HepG2 (cell line): ENCODE measurements around the gene CMIP. TPM values are rescaled to one million over a fixed set of nuclear protein-coding genes. Genes with fewer than 3 reads are reported as not detected.

Experiments
- FOSL2 ChIP-seq: sonication (generic); formaldehyde crosslinking; IDR thresholded peaks from 2 replicates; pipeline ENCODE4 v1.4.0; 2020; ENCODE audit warnings: missing genetic modification reagents
- POLR2G ChIP-seq: fragments of 200-400 bp; formaldehyde crosslinking; IDR thresholded peaks from 2 replicates; pipeline ENCODE4 v1.6.1; 2018; ENCODE audit warnings: mild to moderate bottlenecking, low read depth, low read length, moderate library complexity
- SALL1 ChIP-seq: sonication (generic); formaldehyde crosslinking; IDR thresholded peaks from 2 replicates; pipeline ENCODE4 v1.8.0; 2022; ENCODE audit warnings: mild to moderate bottlenecking, missing genetic modification reagents
- ZMYM3 ChIP-seq: sonication (generic); formaldehyde crosslinking; IDR thresholded peaks from 2 replicates; pipeline ENCODE4 v1.5.1; 2020; ENCODE audit warnings: mild to moderate bottlenecking, missing genetic modification reagents
- polyA plus RNA-seq, 8 experiments: library from polyadenylated mRNA; depleted of rRNA in 3 of 8; stranded (reverse) in 7 of 8; unstranded in 1 of 8; fragments of >200 nt; fragmentation: Illumina TruSeq in 4 of 8; extraction: Trizol in 4 of 8; gene quantifications; 2 replicates each; pipeline versions ENCODE4 v1.2.1 to v1.2.3, GENCODE V29; 2011 to 2016; ENCODE audit warnings: low read depth in 4 of 8, missing spikeins in 1 of 8, mixed read lengths in 1 of 8; ENCODE audit not compliant: insufficient read depth in 1 of 8
- total RNA-seq, 5 experiments: library from RNA; depleted of rRNA; stranded (reverse); fragments of >200 nt; fragmentation: Illumina TruSeq; extraction: Trizol; gene quantifications; 2 replicates each; pipeline ENCODE4 v1.2.3, GENCODE V29; 2016; ENCODE audit warnings: low read depth in 1 of 5
- TF ChIP-seq, protein P1 (sequence below): IDR thresholded peaks from 2 replicates; pipeline ENCODE4 v1.6.1; 2016; ENCODE audit warnings: low read depth, control low read depth
- TF ChIP-seq, protein P2 (sequence below): sonication (generic); formaldehyde crosslinking; IDR thresholded peaks from 2 replicates; pipeline ENCODE4 v1.4.0; 2020; ENCODE audit warnings: missing genetic modification reagents, mild to moderate bottlenecking, borderline replicate concordance
- TF ChIP-seq, protein P3 (sequence below): sonication (generic); formaldehyde crosslinking; IDR thresholded peaks from 2 replicates; pipeline ENCODE4 v1.4.0; 2020; ENCODE audit warnings: missing genetic modification reagents
- TF ChIP-seq, protein P4 (sequence below): sonication (generic); formaldehyde crosslinking; IDR thresholded peaks from 2 replicates; pipeline ENCODE4 v1.4.0; 2020; ENCODE audit warnings: mild to moderate bottlenecking, missing genetic modification reagents
- TF ChIP-seq, protein P5 (sequence below): sonication (generic); formaldehyde crosslinking; IDR thresholded peaks from 2 replicates; pipeline ENCODE4 v1.4.0; 2020; ENCODE audit warnings: missing genetic modification reagents

Gene CMIP
- total and polyA plus RNA-seq, 2 of the 13 experiments (the other 11 are each of a cell fraction or from before 2014, with no cell fraction given), result 10.9 to 18.1 TPM

DNA sequence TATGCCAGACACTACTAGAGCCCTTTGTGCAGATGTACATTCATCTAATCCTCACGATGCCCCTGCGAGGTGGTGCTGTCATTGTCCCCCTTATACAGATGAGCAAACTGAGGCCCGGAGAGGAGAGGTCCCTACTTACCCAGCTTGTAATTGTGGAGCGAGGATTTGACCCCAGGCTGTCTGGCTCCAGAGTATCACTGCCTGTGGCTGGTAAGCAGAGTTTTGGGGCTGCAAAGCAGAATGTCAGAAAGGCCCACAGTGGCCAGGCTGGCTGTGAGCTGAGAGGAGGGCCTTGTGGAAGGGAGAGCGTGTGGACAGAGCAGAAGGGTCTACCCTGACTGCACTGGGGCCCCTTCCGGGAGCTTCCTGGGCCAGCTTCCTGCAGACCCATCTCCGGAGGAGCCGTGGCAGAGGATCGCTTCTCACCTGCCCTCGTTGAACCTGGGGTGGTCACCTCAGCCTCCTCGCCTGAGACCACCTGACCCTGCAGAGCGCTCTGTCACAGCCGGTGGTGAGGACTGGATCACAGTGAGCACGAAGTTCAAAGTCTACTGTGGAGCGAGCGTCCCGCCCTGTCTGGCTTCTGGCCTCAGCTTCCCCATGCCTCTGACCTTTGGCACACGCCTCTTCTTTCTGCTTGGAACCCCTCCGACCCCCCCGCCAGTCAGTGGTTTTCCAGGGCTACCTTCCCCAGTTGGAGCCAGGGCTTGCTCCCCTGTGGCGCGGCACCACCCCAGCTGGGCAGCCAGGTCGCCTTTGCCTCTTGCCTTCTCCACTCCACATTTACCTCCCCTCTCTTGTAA, 12.1 kb downstream of the CMIP start (continued):
- TF ChIP-seq, protein P1, sequence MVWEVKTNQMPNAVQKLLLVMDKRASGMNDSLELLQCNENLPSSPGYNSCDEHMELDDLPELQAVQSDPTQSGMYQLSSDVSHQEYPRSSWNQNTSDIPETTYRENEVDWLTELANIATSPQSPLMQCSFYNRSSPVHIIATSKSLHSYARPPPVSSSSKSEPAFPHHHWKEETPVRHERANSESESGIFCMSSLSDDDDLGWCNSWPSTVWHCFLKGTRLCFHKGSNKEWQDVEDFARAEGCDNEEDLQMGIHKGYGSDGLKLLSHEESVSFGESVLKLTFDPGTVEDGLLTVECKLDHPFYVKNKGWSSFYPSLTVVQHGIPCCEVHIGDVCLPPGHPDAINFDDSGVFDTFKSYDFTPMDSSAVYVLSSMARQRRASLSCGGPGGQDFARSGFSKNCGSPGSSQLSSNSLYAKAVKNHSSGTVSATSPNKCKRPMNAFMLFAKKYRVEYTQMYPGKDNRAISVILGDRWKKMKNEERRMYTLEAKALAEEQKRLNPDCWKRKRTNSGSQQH (CRISPR knock-in tag), result no peak
- TF ChIP-seq, protein P2, sequence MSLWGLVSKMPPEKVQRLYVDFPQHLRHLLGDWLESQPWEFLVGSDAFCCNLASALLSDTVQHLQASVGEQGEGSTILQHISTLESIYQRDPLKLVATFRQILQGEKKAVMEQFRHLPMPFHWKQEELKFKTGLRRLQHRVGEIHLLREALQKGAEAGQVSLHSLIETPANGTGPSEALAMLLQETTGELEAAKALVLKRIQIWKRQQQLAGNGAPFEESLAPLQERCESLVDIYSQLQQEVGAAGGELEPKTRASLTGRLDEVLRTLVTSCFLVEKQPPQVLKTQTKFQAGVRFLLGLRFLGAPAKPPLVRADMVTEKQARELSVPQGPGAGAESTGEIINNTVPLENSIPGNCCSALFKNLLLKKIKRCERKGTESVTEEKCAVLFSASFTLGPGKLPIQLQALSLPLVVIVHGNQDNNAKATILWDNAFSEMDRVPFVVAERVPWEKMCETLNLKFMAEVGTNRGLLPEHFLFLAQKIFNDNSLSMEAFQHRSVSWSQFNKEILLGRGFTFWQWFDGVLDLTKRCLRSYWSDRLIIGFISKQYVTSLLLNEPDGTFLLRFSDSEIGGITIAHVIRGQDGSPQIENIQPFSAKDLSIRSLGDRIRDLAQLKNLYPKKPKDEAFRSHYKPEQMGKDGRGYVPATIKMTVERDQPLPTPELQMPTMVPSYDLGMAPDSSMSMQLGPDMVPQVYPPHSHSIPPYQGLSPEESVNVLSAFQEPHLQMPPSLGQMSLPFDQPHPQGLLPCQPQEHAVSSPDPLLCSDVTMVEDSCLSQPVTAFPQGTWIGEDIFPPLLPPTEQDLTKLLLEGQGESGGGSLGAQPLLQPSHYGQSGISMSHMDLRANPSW (CRISPR knock-in tag), result peak; percentile 55; the same call in 1 of the 2 replicates
- TF ChIP-seq ZMYM3 (CRISPR knock-in tag), result peak; percentile 98
- TF ChIP-seq, protein P3, sequence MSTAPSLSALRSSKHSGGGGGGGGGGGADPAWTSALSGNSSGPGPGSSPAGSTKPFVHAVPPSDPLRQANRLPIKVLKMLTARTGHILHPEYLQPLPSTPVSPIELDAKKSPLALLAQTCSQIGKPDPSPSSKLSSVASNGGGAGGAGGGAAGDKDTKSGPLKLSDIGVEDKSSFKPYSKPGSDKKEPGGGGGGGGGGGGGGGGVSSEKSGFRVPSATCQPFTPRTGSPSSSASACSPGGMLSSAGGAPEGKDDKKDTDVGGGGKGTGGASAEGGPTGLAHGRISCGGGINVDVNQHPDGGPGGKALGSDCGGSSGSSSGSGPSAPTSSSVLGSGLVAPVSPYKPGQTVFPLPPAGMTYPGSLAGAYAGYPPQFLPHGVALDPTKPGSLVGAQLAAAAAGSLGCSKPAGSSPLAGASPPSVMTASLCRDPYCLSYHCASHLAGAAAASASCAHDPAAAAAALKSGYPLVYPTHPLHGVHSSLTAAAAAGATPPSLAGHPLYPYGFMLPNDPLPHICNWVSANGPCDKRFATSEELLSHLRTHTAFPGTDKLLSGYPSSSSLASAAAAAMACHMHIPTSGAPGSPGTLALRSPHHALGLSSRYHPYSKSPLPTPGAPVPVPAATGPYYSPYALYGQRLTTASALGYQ (CRISPR knock-in tag), result peak; percentile 86; the same call in 1 of the 2 replicates
- peak; percentile 96 for TF ChIP-seq SALL1 (CRISPR knock-in tag)
- peak; percentile 88 for TF ChIP-seq FOSL2
- peak; percentile 84 for TF ChIP-seq POLR2G
- TF ChIP-seq, protein P4, sequence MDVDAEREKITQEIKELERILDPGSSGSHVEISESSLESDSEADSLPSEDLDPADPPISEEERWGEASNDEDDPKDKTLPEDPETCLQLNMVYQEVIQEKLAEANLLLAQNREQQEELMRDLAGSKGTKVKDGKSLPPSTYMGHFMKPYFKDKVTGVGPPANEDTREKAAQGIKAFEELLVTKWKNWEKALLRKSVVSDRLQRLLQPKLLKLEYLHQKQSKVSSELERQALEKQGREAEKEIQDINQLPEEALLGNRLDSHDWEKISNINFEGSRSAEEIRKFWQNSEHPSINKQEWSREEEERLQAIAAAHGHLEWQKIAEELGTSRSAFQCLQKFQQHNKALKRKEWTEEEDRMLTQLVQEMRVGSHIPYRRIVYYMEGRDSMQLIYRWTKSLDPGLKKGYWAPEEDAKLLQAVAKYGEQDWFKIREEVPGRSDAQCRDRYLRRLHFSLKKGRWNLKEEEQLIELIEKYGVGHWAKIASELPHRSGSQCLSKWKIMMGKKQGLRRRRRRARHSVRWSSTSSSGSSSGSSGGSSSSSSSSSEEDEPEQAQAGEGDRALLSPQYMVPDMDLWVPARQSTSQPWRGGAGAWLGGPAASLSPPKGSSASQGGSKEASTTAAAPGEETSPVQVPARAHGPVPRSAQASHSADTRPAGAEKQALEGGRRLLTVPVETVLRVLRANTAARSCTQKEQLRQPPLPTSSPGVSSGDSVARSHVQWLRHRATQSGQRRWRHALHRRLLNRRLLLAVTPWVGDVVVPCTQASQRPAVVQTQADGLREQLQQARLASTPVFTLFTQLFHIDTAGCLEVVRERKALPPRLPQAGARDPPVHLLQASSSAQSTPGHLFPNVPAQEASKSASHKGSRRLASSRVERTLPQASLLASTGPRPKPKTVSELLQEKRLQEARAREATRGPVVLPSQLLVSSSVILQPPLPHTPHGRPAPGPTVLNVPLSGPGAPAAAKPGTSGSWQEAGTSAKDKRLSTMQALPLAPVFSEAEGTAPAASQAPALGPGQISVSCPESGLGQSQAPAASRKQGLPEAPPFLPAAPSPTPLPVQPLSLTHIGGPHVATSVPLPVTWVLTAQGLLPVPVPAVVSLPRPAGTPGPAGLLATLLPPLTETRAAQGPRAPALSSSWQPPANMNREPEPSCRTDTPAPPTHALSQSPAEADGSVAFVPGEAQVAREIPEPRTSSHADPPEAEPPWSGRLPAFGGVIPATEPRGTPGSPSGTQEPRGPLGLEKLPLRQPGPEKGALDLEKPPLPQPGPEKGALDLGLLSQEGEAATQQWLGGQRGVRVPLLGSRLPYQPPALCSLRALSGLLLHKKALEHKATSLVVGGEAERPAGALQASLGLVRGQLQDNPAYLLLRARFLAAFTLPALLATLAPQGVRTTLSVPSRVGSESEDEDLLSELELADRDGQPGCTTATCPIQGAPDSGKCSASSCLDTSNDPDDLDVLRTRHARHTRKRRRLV (CRISPR knock-in tag), result 0 out of 2 replicates have a peak, but pooled peaks have one; percentile 17
- TF ChIP-seq, protein P5, sequence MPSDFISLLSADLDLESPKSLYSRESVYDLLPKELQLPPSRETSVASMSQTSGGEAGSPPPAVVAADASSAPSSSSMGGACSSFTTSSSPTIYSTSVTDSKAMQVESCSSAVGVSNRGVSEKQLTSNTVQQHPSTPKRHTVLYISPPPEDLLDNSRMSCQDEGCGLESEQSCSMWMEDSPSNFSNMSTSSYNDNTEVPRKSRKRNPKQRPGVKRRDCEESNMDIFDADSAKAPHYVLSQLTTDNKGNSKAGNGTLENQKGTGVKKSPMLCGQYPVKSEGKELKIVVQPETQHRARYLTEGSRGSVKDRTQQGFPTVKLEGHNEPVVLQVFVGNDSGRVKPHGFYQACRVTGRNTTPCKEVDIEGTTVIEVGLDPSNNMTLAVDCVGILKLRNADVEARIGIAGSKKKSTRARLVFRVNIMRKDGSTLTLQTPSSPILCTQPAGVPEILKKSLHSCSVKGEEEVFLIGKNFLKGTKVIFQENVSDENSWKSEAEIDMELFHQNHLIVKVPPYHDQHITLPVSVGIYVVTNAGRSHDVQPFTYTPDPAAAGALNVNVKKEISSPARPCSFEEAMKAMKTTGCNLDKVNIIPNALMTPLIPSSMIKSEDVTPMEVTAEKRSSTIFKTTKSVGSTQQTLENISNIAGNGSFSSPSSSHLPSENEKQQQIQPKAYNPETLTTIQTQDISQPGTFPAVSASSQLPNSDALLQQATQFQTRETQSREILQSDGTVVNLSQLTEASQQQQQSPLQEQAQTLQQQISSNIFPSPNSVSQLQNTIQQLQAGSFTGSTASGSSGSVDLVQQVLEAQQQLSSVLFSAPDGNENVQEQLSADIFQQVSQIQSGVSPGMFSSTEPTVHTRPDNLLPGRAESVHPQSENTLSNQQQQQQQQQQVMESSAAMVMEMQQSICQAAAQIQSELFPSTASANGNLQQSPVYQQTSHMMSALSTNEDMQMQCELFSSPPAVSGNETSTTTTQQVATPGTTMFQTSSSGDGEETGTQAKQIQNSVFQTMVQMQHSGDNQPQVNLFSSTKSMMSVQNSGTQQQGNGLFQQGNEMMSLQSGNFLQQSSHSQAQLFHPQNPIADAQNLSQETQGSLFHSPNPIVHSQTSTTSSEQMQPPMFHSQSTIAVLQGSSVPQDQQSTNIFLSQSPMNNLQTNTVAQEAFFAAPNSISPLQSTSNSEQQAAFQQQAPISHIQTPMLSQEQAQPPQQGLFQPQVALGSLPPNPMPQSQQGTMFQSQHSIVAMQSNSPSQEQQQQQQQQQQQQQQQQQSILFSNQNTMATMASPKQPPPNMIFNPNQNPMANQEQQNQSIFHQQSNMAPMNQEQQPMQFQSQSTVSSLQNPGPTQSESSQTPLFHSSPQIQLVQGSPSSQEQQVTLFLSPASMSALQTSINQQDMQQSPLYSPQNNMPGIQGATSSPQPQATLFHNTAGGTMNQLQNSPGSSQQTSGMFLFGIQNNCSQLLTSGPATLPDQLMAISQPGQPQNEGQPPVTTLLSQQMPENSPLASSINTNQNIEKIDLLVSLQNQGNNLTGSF, result peak; percentile 20
